Panc1 (cell line): ENCODE measurements around the gene ZNF236.

Experiments used
- POLR2AphosphoS5 ChIP-seq: IDR thresholded peaks from 2 replicates; pipeline ENCODE4 v1.6.1; 2012; ENCODE audit warnings: mild to moderate bottlenecking, low read depth, low read length, moderate library complexity
- TF ChIP-seq, protein P1 (sequence below): fragments of 450-650 bp; IDR thresholded peaks from 2 replicates; pipeline ENCODE4 v1.5.1; 2017; ENCODE audit warnings: mild to moderate bottlenecking

DNA sequence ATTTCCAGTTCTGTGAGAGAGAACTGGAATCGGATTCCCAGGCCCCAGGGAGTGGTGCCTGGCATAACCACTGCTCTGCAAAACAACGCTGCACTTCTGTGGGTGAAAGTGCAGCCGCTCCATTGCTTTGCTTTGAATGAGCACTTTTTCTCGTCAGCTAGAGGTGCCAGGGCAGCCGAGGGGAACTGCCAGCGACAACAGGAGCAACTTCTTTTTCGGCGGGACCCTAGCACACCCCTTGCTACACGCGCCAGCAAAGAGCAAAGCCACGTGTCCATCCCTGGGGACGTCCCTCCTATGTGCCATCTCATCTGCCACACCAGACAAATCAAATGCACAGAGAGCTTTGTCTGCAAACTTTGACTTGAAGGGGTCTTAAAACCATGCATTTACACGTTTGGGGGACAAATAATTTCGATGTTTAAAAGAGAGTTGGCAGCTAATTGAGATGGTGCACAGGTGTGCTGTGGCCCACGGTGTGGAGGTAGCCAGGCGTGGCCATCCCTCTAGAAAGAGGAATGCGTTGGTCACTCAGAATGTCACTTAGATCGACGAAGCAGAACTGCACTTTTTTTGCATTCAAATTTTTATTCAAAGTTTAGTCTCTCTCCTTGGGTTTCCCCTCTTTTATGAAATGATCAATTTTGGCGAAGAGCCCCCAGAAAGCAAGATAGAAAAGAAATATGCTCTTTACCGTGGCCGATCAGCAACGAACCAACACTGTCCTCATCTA is 158.5 kb downstream of the ZNF236 start:
- TF ChIP-seq, protein P1, sequence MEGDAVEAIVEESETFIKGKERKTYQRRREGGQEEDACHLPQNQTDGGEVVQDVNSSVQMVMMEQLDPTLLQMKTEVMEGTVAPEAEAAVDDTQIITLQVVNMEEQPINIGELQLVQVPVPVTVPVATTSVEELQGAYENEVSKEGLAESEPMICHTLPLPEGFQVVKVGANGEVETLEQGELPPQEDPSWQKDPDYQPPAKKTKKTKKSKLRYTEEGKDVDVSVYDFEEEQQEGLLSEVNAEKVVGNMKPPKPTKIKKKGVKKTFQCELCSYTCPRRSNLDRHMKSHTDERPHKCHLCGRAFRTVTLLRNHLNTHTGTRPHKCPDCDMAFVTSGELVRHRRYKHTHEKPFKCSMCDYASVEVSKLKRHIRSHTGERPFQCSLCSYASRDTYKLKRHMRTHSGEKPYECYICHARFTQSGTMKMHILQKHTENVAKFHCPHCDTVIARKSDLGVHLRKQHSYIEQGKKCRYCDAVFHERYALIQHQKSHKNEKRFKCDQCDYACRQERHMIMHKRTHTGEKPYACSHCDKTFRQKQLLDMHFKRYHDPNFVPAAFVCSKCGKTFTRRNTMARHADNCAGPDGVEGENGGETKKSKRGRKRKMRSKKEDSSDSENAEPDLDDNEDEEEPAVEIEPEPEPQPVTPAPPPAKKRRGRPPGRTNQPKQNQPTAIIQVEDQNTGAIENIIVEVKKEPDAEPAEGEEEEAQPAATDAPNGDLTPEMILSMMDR: no peak
- no peak; the same call in 1 of the 2 replicates for TF ChIP-seq POLR2AphosphoS5
